Mesothelial cell of epicardium (in vitro differentiated cells): ENCODE data around the gene GPR137. TPM values are rescaled to one million over a fixed set of nuclear protein-coding genes. Genes with fewer than 3 reads are reported as not detected.

Experiments used
- DNase-seq, 2 experiments: peaks; one replicate each; pipeline ENCODE4 v3.0.0; 2021; ENCODE audit warnings: low spot score in 2 of 2; ENCODE audit not compliant: unreplicated experiment in 2 of 2
- H3K27ac Mint-ChIP-seq: 2 replicates; pipeline ENCODE4 v1.8.0; 2021; ENCODE audit warnings: mixed read lengths
- H3K27me3 Mint-ChIP-seq: 2 replicates; pipeline ENCODE4 v1.8.0; 2021; ENCODE audit warnings: low read depth, mixed read lengths
- H3K36me3 Mint-ChIP-seq: 2 replicates; pipeline ENCODE4 v1.8.0; 2021; ENCODE audit warnings: mixed read lengths
- H3K4me1 Mint-ChIP-seq: 2 replicates; pipeline ENCODE4 v1.8.0; 2021; ENCODE audit warnings: mixed read lengths
- H3K4me3 Mint-ChIP-seq: 2 replicates; pipeline ENCODE4 v1.8.0; 2021; ENCODE audit warnings: mild to moderate bottlenecking, moderate library complexity, mixed read lengths
- H3K9me3 Mint-ChIP-seq: 2 replicates; pipeline ENCODE4 v1.8.0; 2021; ENCODE audit warnings: mixed read lengths
- total RNA-seq: library from RNA; stranded (reverse); gene quantifications from 3 replicates; pipeline ENCODE4 v1.2.1, GENCODE V29; 2021
- TF ChIP-seq, protein P1 (sequence below): fragments of 200-600 bp; sonication (generic); IDR thresholded peaks from one replicate; pipeline ENCODE4 v1.5.0; 2021; ENCODE audit warnings: antibody characterized with exemption; ENCODE audit not compliant: unreplicated experiment

The GPR137 gene
- total RNA-seq, 1 donor from 2014 or later = 43.8 TPM

DNA sequence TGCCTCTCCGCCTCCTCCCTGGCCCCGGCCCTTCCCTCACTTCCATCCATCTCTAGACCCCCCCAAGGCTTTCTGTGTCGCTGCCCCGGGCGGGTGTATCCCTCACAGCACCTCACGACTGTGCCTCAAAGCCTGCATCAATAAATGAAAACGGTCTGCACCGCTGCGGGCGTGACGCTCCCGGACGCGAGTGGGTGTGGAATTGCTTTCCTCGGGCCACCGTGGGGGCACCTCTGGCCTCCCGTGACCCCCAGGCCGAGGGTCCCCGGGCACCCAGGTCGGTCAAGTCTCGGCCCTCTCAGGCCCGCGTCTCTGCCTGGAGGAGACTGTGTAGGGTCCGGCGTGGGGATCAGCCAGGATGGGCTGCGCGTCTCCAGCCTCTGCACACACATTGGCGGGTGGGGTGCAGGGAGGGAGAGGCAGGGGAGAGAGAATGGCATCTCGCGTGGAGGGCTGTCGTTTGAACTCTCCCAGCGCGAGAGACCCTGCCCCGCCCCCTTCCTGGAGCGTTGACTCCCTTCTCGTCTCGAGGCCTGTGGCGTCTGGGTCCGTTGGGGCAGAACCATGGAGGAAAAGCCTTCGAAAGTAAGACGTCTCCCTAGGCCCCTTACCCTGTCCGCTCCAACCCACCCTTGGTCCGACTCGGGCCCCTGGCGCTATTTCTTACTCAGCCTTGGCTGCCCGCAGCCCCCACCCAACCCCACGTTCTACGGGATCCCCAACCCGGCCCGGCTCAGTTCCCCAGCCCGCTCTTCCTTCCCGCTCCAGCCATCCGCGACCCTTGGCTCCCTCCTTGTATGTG lies 14.4 kb downstream of the GPR137 start, which contains the start of gene CATSPERZ:
TSS of gene CATSPERZ (plus strand) at position 512 of the 802 bp plus-strand sequence. CDS start at position 565, 53 bp downstream.
- TF ChIP-seq, protein P1, sequence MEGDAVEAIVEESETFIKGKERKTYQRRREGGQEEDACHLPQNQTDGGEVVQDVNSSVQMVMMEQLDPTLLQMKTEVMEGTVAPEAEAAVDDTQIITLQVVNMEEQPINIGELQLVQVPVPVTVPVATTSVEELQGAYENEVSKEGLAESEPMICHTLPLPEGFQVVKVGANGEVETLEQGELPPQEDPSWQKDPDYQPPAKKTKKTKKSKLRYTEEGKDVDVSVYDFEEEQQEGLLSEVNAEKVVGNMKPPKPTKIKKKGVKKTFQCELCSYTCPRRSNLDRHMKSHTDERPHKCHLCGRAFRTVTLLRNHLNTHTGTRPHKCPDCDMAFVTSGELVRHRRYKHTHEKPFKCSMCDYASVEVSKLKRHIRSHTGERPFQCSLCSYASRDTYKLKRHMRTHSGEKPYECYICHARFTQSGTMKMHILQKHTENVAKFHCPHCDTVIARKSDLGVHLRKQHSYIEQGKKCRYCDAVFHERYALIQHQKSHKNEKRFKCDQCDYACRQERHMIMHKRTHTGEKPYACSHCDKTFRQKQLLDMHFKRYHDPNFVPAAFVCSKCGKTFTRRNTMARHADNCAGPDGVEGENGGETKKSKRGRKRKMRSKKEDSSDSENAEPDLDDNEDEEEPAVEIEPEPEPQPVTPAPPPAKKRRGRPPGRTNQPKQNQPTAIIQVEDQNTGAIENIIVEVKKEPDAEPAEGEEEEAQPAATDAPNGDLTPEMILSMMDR = no peak
- H3K36me3 Mint-ChIP-seq = no peaks in the 10 kb centered on the region
- peak within 1 kb of the TSS; percentile 50 for H3K4me3 Mint-ChIP-seq
- peaks cover 74% of the 10 kb centered on the region for H3K27me3 Mint-ChIP-seq
- no peak for DNase-seq
- H3K4me1 Mint-ChIP-seq = peaks cover 14% of the 10 kb centered on the region
- H3K9me3 Mint-ChIP-seq = no peaks in the 10 kb centered on the region
- no peak within 1 kb of the TSS for H3K27ac Mint-ChIP-seq

DNA sequence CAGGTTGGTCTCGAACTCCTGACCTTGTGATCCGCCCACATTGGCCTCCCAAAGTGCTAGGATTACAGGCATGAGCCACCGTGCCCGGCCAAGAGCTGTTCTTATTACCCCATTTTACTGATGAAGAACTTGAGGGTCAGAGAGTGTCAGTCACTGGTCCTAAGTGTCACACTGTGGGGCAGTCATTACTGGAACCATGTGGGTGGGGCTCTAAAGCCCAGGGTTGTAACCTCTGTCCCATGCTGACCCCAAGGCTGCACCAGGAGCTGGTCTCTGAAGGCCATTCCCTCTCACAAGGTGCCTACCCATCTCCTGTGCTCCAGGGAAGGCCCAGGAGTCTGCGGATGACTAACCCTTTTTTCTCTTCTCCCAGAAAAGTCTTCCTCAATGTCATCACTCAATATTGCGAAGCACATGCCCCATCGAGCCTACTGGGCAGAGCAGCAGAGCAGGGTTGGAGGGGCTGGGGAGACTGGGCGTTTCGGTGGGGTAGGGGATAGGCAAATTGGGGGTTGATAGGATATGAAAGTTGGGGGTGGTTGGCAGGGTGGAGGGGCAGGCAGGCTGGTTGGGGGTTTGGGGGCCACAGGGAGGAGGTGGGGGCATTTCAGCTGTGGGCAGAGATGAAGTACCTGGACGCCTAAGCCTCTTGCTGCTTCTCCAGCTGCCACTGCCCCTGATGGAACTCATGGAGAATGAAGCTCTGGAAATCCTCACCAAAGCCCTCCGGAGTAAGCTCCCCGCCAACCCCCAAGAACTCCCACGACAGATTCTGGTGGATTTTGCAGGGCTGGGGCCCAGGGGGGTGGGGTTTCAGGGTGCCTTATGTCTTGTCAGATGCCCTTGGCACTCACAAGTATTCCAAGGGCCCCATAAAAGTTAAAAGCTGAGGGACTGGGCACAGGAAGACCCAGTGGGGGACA lies 17.7 kb downstream of the GPR137 start:
- no peak for DNase-seq
- peaks cover 40% of the 10 kb centered on the region for H3K27me3 Mint-ChIP-seq
- H3K27ac Mint-ChIP-seq = no peak overlapping the region
- H3K9me3 Mint-ChIP-seq = no peaks in the 10 kb centered on the region
- TF ChIP-seq, protein P1 = no peak
- H3K4me3 Mint-ChIP-seq = no peak overlapping the region
- H3K36me3 Mint-ChIP-seq = peaks cover 2% of the 10 kb centered on the region
- peaks cover 22% of the 10 kb centered on the region for H3K4me1 Mint-ChIP-seq

DNA sequence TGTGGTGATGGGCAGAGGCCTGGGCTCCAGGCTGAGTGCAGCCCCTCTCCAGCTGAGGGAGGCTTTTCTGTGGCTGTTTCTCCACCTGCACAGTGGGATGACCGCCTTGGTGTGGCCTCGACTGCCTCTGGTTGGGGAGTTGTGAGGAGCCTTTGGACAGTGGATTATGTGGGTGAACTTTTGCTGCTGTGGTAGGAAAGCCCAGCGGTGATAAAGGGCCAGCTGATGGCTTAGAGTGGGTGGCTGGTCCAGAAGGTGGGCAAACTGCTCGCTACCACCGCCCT lies 18.3 kb downstream of the GPR137 start:
- TF ChIP-seq, protein P1 = no peak
- H3K9me3 Mint-ChIP-seq = no peaks in the 10 kb centered on the region
- peaks cover 2% of the 10 kb centered on the region for H3K36me3 Mint-ChIP-seq
- no peak for DNase-seq
- peaks cover 22% of the 10 kb centered on the region for H3K4me1 Mint-ChIP-seq
- no peak overlapping the region for H3K27ac Mint-ChIP-seq
- peaks cover 34% of the 10 kb centered on the region for H3K27me3 Mint-ChIP-seq
- H3K4me3 Mint-ChIP-seq = peak overlapping the region; percentile 84

DNA sequence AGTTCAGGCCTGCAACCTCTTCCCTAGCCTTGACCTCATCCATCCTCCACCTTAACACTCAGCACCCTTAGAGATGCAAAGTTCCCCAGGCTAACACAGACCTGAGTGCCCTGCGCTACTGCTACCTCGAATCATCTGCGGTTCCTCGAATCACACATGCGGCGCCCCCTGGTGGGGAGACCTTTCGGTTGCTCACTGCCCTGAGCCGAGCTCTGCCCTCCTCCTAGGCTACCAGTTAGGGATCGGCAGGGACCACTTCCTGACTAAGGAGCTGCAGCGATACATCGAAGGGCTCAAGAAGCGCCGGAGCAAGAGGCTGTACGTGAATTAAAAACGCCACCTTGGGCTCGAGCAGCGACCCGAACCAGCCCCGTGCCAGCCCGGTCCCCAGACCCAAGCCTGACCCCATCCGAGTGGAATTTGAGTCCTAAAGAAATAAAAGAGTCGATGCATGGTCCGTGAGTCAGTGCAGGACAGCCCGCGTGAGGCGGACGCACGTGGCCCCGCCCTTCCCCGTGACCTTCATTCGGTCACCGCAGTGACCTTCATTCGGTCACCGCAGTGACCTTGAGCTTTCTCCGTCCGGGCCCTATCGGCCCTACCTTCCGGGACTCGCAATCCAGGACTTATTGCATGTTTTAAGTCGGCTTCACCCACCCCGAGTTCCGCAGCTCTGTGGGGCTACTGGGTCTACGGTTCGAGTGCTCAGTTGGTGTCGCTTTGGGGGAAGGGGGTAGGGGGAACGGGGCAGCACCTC lies 18.8 kb downstream of the GPR137 start:
- DNase-seq = peak; percentile 85 to 96
- TF ChIP-seq, protein P1 = peak; percentile 90
- peaks cover 2% of the 10 kb centered on the region for H3K36me3 Mint-ChIP-seq
- peak overlapping the region; percentile 88 for H3K27ac Mint-ChIP-seq
- H3K4me3 Mint-ChIP-seq = peak overlapping the region; percentile 84
- no peaks in the 10 kb centered on the region for H3K9me3 Mint-ChIP-seq
- H3K4me1 Mint-ChIP-seq = peaks cover 22% of the 10 kb centered on the region
- peaks cover 29% of the 10 kb centered on the region for H3K27me3 Mint-ChIP-seq

DNA sequence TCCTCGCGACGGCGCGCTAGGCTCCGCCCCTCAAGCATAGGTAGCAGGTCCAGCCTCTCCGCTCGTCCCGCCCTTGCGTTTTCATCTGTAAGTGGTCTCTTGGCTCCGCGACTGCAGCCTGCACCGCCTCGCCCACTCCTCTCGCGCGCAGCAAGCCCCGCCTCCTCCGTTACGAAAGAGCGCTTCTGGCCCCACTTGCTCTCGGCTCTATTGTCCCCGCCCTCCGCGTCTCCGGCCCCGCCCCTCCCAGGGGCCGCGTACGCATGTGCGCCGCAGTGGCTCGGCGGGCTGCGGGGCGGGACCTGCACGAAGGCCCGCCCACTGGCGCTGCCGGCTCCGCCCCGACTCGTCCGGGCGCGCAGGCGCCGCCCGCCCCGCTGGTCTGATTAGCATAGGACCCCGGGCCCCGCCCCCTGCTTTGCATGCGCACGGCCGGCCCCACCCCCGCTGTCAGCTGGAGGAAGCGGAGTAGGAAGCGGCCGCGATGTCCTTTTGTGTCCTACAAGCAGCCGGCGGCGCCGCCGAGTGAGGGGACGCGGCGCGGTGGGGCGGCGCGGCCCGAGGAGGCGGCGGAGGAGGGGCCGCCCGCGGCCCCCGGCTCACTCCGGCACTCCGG lies 19.5 kb downstream of the GPR137 start, which contains the start of gene ESRRA:
TSS of gene ESRRA (plus strand) at position 450 of the 616 bp plus-strand sequence. CDS start 1,656 bp downstream, outside the sequence.
- peaks cover 2% of the 10 kb centered on the region for H3K36me3 Mint-ChIP-seq
- H3K9me3 Mint-ChIP-seq = no peaks in the 10 kb centered on the region
- peak; percentile 99 to 100 for DNase-seq
- TF ChIP-seq, protein P1 = no peak
- peaks cover 19% of the 10 kb centered on the region for H3K4me1 Mint-ChIP-seq
- peak within 1 kb of the TSS; percentile 86 for H3K4me3 Mint-ChIP-seq
- H3K27me3 Mint-ChIP-seq = peaks cover 22% of the 10 kb centered on the region
- peak within 1 kb of the TSS; percentile 89 for H3K27ac Mint-ChIP-seq
